GM18526 (cell line): ENCODE measurements around the gene SGSM2.

Source experiments
- POLR2A ChIP-seq: IDR thresholded peaks from 3 replicates; pipeline ENCODE4 v1.6.1; 2011; ENCODE audit not compliant: insufficient read length; ENCODE audit errors: extremely low read depth

Gene SGSM2, protein sequence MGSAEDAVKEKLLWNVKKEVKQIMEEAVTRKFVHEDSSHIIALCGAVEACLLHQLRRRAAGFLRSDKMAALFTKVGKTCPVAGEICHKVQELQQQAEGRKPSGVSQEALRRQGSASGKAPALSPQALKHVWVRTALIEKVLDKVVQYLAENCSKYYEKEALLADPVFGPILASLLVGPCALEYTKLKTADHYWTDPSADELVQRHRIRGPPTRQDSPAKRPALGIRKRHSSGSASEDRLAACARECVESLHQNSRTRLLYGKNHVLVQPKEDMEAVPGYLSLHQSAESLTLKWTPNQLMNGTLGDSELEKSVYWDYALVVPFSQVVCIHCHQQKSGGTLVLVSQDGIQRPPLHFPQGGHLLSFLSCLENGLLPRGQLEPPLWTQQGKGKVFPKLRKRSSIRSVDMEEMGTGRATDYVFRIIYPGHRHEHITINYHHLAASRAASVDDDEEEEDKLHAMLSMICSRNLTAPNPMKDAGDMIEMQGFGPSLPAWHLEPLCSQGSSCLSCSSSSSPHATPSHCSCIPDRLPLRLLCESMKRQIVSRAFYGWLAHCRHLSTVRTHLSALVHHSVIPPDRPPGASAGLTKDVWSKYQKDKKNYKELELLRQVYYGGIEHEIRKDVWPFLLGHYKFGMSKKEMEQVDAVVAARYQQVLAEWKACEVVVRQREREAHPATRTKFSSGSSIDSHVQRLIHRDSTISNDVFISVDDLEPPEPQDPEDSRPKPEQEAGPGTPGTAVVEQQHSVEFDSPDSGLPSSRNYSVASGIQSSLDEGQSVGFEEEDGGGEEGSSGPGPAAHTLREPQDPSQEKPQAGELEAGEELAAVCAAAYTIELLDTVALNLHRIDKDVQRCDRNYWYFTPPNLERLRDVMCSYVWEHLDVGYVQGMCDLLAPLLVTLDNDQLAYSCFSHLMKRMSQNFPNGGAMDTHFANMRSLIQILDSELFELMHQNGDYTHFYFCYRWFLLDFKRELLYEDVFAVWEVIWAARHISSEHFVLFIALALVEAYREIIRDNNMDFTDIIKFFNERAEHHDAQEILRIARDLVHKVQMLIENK

DNA sequence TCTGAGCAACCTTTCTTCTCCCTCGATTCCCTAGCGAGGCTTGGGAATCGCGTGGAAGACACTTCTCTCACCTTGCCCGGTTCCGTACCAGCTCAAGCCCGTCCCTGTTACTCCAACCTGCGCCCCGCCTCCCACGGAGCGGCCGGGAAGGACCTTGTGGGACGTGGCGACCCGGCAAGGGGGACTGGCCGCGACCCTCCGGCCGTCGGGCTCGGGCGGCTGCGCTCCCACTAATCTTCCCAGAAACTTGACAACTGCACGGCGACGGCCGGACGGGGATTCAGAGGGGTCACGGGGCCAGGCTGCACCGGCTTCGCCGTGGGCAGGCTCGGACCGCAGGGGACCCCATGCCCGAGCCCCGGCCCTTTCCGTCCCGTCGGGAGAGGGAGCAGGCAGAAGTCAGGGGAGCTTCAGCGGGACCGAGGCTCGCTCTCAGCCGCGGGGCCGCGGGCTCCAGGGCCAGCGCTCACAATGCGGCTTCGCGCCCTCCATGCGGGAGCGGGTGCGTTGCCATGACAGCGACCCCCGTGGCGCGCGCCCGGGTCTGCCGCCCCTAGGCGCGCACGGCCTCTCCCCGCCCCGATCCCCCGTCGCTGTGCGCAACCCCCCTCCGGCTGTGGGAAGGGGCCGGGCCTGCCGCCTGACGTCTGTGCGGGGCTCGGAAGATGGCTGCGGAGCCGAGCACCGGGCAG, at the start of gene SGSM2:
Gene SGSM2, plus strand, starts transcription at position 650 of the 692 bp plus-strand sequence. CDS start 188 bp downstream, outside the sequence.
- TF ChIP-seq POLR2A: peak; percentile 29

DNA sequence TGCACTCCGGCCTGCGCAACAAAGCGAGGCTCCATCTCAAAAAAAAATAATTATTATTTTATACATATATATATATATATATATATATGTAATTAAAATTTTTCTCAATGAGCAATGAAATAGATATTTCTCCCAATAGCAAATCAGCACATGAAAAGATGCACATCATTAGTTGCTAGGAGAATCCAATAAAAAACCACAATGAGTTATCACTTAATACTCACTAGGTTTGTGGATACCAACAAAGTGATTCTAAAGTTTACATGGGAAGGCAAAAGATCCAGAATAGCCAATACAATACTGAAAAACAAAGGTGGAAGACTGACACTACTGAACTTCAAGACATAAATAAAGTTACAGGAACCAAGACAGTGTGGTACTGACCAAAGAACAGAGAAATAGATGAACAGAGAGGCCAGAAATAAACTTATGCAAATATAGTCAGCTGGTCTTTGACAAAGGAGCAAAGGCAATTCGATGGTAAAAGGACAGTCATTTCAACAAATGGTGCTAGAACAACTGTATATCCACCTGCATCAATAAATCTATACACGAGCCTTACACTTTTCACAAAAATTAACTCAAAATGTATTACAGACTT, 47.3 kb upstream of the SGSM2 start:
- no peak for TF ChIP-seq POLR2A

- no peak for TF ChIP-seq POLR2A
Measured at GRCh38 chr17:2292100-2292499, 45.2 kb upstream of the SGSM2 start.

DNA sequence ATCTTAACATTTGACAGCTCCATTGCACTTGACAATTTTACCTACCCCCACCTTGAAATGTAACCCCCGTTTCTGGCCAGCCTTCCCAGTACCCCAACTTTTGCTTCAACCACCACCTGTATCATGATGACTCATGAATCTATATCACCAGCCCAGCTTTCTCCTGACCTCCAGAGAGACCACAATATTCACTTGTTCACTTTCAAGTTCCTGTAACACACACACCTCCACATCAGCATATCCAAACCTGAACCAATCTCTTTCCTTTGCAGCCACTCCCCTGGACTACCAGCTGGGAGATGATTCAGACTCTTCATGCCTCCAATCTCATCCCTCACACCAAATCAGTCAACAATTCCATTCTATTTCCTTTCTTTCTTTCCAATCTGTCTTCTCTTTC, 41.7 kb upstream of the SGSM2 start:
- TF ChIP-seq POLR2A: no peak

DNA sequence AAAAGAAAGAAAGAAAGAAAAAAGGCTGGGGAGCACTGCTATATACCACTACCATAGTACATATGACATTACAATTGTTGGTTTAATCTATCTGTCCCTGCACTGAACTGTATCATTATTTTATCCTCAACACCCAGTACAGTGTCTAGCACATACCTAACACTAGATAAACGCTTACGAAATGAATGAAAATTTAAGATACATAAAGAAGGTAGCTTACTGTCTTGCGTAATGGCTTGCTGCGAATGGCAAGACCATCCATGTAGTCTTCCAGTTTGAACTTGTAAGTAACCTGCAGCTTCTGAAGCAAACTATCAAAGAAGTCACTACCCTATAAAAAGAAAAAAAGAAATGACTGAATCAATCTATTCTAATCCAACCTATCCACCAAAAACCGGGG, 40.3 kb upstream of the SGSM2 start:
- no peak for TF ChIP-seq POLR2A

- no peak for TF ChIP-seq POLR2A
Measured at GRCh38 chr17:2299136-2299535, 38.2 kb upstream of the SGSM2 start.

- TF ChIP-seq POLR2A: no peak
Measured at GRCh38 chr17:2299756-2300155, 37.5 kb upstream of the SGSM2 start.

GRCh38 chr17:2302778-2303203, 34.5 kb upstream of the SGSM2 start:
- no peak for TF ChIP-seq POLR2A

GRCh38 chr17:2303204-2304188, 33.8 kb upstream of the SGSM2 start, which contains the start of the genes SMG6 and SRR:
Gene SMG6, minus strand, starts transcription at chr17:2303785. Its CDS starts 65 bp downstream, at chr17:2303720.
Gene SRR, plus strand, starts transcription at chr17:2303950. Its CDS starts 11,611 bp downstream, at chr17:2315561.
- peak; percentile 74 for TF ChIP-seq POLR2A

DNA sequence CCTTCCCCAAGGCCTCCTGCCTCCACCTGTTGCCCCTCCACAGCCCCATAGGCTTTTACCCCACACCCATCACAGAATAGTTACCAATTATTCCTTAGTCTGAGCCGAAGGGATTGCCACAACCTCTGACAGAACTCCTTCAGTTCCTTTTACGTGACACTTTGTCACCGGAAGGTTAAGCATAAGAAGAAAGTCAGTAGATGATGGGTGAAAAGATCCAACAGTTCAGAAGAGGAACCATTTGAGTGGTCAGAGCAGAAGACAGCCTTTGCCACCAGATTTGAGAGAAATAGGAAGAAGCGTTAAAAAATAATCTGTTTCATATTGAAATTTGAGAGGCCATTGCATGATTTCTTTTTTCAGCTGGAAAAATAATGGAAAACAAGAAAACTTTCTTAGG, 32.4 kb upstream of the SGSM2 start:
- TF ChIP-seq POLR2A: no peak

DNA sequence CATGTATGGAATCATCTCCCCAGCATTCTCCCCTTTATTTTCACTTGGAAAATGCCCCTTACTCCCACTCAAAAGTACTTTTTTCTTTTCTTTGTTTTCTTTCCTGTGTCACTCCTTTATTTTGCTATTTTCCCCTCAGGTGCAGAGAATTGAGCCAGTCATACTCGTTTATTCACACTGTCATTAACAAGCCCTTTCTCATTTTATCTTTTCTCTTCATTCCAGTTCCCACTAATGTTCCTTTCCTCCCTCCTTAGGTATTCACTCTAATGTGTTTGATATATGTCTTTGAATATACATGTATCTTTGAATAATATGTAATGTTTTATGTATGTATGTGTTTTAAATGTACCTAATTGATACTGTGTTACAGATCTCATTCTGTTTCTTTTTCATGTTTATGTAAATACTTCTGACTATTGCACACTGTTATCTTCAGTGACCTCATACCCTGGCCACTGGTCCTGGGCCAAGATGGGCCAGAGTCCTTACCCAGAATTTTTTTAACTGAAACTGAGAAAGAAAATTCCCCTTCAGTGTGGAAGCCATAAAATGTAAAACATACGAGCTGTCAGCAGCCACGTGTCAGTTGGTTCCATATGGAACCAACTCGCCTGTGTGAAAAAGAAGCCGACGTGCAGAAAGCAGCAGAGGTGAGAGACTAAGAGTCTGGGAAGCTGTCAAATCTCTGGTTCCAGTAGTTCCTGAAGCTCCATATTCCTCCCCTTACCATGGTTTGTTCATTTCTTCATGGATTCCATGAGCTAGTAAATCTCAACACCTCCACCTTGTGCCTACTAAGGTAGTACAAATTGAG, 27.8 kb upstream of the SGSM2 start:
- no peak for TF ChIP-seq POLR2A

- no peak for TF ChIP-seq POLR2A
Measured at GRCh38 chr17:2312736-2313135, 24.6 kb upstream of the SGSM2 start.

- no peak for TF ChIP-seq POLR2A
Measured at GRCh38 chr17:2317796-2318195, 19.5 kb upstream of the SGSM2 start.

DNA sequence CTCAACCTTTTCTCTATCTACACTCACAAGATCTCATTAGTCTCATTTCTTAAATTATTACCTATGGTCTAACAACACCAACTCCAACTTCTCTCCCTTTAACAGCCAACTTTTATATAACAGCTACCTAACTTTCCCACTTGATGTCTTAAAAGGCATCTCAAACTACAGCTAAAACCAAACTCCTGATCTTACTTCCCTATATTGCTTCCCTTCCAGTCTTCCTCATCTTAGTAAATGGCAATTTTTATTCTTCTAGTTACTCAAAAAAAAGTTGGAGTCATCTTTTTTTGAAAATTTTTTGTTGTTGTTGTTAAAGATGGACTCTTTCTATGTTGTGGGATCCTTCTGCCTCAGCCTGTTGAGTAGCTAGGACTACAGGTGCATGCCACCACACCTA, 18.2 kb upstream of the SGSM2 start:
- TF ChIP-seq POLR2A: no peak
